ENCODE results near the gene ZNF366.

GRCh38 chr5:72394688-72395087, 112.5 kb downstream of the ZNF366 start:
- TF ChIP-seq, protein P1, sequence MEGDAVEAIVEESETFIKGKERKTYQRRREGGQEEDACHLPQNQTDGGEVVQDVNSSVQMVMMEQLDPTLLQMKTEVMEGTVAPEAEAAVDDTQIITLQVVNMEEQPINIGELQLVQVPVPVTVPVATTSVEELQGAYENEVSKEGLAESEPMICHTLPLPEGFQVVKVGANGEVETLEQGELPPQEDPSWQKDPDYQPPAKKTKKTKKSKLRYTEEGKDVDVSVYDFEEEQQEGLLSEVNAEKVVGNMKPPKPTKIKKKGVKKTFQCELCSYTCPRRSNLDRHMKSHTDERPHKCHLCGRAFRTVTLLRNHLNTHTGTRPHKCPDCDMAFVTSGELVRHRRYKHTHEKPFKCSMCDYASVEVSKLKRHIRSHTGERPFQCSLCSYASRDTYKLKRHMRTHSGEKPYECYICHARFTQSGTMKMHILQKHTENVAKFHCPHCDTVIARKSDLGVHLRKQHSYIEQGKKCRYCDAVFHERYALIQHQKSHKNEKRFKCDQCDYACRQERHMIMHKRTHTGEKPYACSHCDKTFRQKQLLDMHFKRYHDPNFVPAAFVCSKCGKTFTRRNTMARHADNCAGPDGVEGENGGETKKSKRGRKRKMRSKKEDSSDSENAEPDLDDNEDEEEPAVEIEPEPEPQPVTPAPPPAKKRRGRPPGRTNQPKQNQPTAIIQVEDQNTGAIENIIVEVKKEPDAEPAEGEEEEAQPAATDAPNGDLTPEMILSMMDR (IDR thresholded peaks at IDR 0.05; ENCODE audit: insufficient read depth, low read length, poor library complexity, severe bottlenecking), result no peak
- TF ChIP-seq EZH2phosphoT487 (conservative IDR thresholded peaks at IDR 0.05; ENCODE audit: low read length), result no peak
